ENCODE results near the gene SLC2A13.
"Not testable (repeated sequence)": the region's sequence is repeated elsewhere in the genome, so short reads cannot be mapped to it uniquely, and the experiment has no call there.

Gene SLC2A13

GRCh38 chr12:39920647-39921046 lies 185.2 kb downstream of the SLC2A13 start:
- Histone ChIP-seq H3K4me2 (ENCODE audit: low read length) (no peak overlapping the region), H3K36me3 (ENCODE audit: insufficient read depth, low read length) (no peaks in the 10 kb centered on the region), H3K4me1 (ENCODE audit: control insufficient read depth, insufficient read depth, low read length) (no peaks in the 10 kb centered on the region), H3K27me3 (ENCODE audit: control insufficient read depth, insufficient read depth, low read length) (no peaks in the 10 kb centered on the region), H3K4me3 (ENCODE audit: low read length) (no peak overlapping the region), H3K9me3 (replicated peaks; ENCODE audit: low read length) (no peaks in the 10 kb centered on the region), H3K9ac (ENCODE audit: low read depth, low read length) (no peak overlapping the region)

GRCh38 chr12:39920222-39920621 lies 185.7 kb downstream of the SLC2A13 start:
- Histone ChIP-seq H3K27me3 (ENCODE audit: control insufficient read depth, insufficient read depth, low read length) (no peaks in the 10 kb centered on the region), H3K4me2 (ENCODE audit: low read length) (no peak overlapping the region), H3K4me3 (ENCODE audit: low read length) (no peak overlapping the region), H3K36me3 (ENCODE audit: insufficient read depth, low read length) (no peaks in the 10 kb centered on the region), H3K9me3 (replicated peaks; ENCODE audit: low read length) (no peaks in the 10 kb centered on the region), H3K4me1 (ENCODE audit: control insufficient read depth, insufficient read depth, low read length) (no peaks in the 10 kb centered on the region), H3K9ac (ENCODE audit: low read depth, low read length) (no peak overlapping the region)

GRCh38 chr12:39919790-39920189 lies 186.1 kb downstream of the SLC2A13 start:
- Histone ChIP-seq H3K4me1 (ENCODE audit: control insufficient read depth, insufficient read depth, low read length) (no peaks in the 10 kb centered on the region), H3K27me3 (ENCODE audit: control insufficient read depth, insufficient read depth, low read length) (no peaks in the 10 kb centered on the region), H3K36me3 (ENCODE audit: insufficient read depth, low read length) (no peaks in the 10 kb centered on the region), H3K9ac (ENCODE audit: low read depth, low read length) (no peak overlapping the region), H3K4me2 (ENCODE audit: low read length) (no peak overlapping the region), H3K4me3 (ENCODE audit: low read length) (no peak overlapping the region), H3K9me3 (replicated peaks; ENCODE audit: low read length) (no peaks in the 10 kb centered on the region)

- H3K4me3 ChIP-seq (ENCODE audit: low read length) = no peak overlapping the region
- no peaks in the 10 kb centered on the region for H3K4me1 ChIP-seq (ENCODE audit: control insufficient read depth, insufficient read depth, low read length)
- no peak overlapping the region for H3K4me2 ChIP-seq (ENCODE audit: low read length)
- no peak overlapping the region for H3K9ac ChIP-seq (ENCODE audit: low read depth, low read length)
- no peaks in the 10 kb centered on the region for H3K27me3 ChIP-seq (ENCODE audit: control insufficient read depth, insufficient read depth, low read length)
- H3K36me3 ChIP-seq (ENCODE audit: insufficient read depth, low read length) = no peaks in the 10 kb centered on the region
- no peaks in the 10 kb centered on the region for H3K9me3 ChIP-seq (replicated peaks; ENCODE audit: low read length)
These were observed 190.6 kb downstream of the SLC2A13 start for GRCh38 chr12:39915249-39915648.

GRCh38 chr12:39912211-39912980 lies 193.5 kb downstream of the SLC2A13 start:
- H3K9ac ChIP-seq (ENCODE audit: low read depth, low read length) = no peak overlapping the region
- H3K4me1 ChIP-seq (ENCODE audit: control insufficient read depth, insufficient read depth, low read length) = no peaks in the 10 kb centered on the region
- H3K9me3 ChIP-seq (replicated peaks; ENCODE audit: low read length) = no peaks in the 10 kb centered on the region
- H3K27me3 ChIP-seq (ENCODE audit: control insufficient read depth, insufficient read depth, low read length) = no peaks in the 10 kb centered on the region
- H3K36me3 ChIP-seq (ENCODE audit: insufficient read depth, low read length) = no peaks in the 10 kb centered on the region
- no peak overlapping the region for H3K4me3 ChIP-seq (ENCODE audit: low read length)
- H3K4me2 ChIP-seq (ENCODE audit: low read length) = no peak overlapping the region

GRCh38 chr12:39906237-39906636 lies 199.6 kb downstream of the SLC2A13 start:
- no peaks in the 10 kb centered on the region for H3K36me3 ChIP-seq (ENCODE audit: insufficient read depth, low read length)
- H3K9me3 ChIP-seq (replicated peaks; ENCODE audit: low read length) = no peaks in the 10 kb centered on the region
- H3K4me3 ChIP-seq (ENCODE audit: low read length) = no peak overlapping the region
- H3K4me2 ChIP-seq (ENCODE audit: low read length) = no peak overlapping the region
- no peaks in the 10 kb centered on the region for H3K4me1 ChIP-seq (ENCODE audit: control insufficient read depth, insufficient read depth, low read length)
- no peaks in the 10 kb centered on the region for H3K27me3 ChIP-seq (ENCODE audit: control insufficient read depth, insufficient read depth, low read length)
- no peak overlapping the region for H3K9ac ChIP-seq (ENCODE audit: low read depth, low read length)

GRCh38 chr12:39905152-39905551 lies 200.7 kb downstream of the SLC2A13 start:
- Histone ChIP-seq H3K27me3 (ENCODE audit: control insufficient read depth, insufficient read depth, low read length) (no peaks in the 10 kb centered on the region), H3K4me3 (ENCODE audit: low read length) (no peak overlapping the region), H3K36me3 (ENCODE audit: insufficient read depth, low read length) (no peaks in the 10 kb centered on the region), H3K4me1 (ENCODE audit: control insufficient read depth, insufficient read depth, low read length) (no peaks in the 10 kb centered on the region), H3K4me2 (ENCODE audit: low read length) (no peak overlapping the region), H3K9me3 (replicated peaks; ENCODE audit: low read length) (no peaks in the 10 kb centered on the region), H3K9ac (ENCODE audit: low read depth, low read length) (no peak overlapping the region)

GRCh38 chr12:39902821-39903220 lies 203.1 kb downstream of the SLC2A13 start:
- Histone ChIP-seq H3K9ac (ENCODE audit: low read depth, low read length) (no peak overlapping the region), H3K9me3 (replicated peaks; ENCODE audit: low read length) (no peaks in the 10 kb centered on the region), H3K27me3 (ENCODE audit: control insufficient read depth, insufficient read depth, low read length) (no peaks in the 10 kb centered on the region), H3K4me2 (ENCODE audit: low read length) (no peak overlapping the region), H3K36me3 (ENCODE audit: insufficient read depth, low read length) (no peaks in the 10 kb centered on the region), H3K4me3 (ENCODE audit: low read length) (no peak overlapping the region), H3K4me1 (ENCODE audit: control insufficient read depth, insufficient read depth, low read length) (no peaks in the 10 kb centered on the region)

GRCh38 chr12:39897315-39897714 lies 208.6 kb downstream of the SLC2A13 start:
- H3K27me3 ChIP-seq (ENCODE audit: control insufficient read depth, insufficient read depth, low read length) = no peaks in the 10 kb centered on the region
- H3K4me1 ChIP-seq (ENCODE audit: control insufficient read depth, insufficient read depth, low read length) = no peaks in the 10 kb centered on the region
- no peak overlapping the region for H3K4me3 ChIP-seq (ENCODE audit: low read length)

GRCh38 chr12:39893388-39893787 lies 212.5 kb downstream of the SLC2A13 start:
- H3K9ac ChIP-seq (ENCODE audit: low read depth, low read length); H3K36me3 ChIP-seq (ENCODE audit: insufficient read depth, low read length); H3K27me3 ChIP-seq (ENCODE audit: control insufficient read depth, insufficient read depth, low read length); H3K4me2 ChIP-seq (ENCODE audit: low read length); H3K9me3 ChIP-seq (replicated peaks; ENCODE audit: low read length); H3K4me1 ChIP-seq (ENCODE audit: control insufficient read depth, insufficient read depth, low read length); H3K4me3 ChIP-seq (ENCODE audit: low read length): not testable (repeated sequence)

More at GRCh38 chr12:39897315-39897714, 208.6 kb downstream of the SLC2A13 start:
- no peaks in the 10 kb centered on the region for H3K9me3 ChIP-seq (replicated peaks; ENCODE audit: low read length)
- no peak overlapping the region for H3K4me2 ChIP-seq (ENCODE audit: low read length)
- H3K9ac ChIP-seq (ENCODE audit: low read depth, low read length) = no peak overlapping the region
- no peaks in the 10 kb centered on the region for H3K36me3 ChIP-seq (ENCODE audit: insufficient read depth, low read length)

- Histone ChIP-seq H3K4me2 (ENCODE audit: low read length) (no peak overlapping the region), H3K27me3 (ENCODE audit: control insufficient read depth, insufficient read depth, low read length) (no peaks in the 10 kb centered on the region), H3K9ac (ENCODE audit: low read depth, low read length) (no peak overlapping the region), H3K4me1 (ENCODE audit: control insufficient read depth, insufficient read depth, low read length) (no peaks in the 10 kb centered on the region), H3K4me3 (ENCODE audit: low read length) (no peak overlapping the region), H3K9me3 (replicated peaks; ENCODE audit: low read length) (no peaks in the 10 kb centered on the region), H3K36me3 (ENCODE audit: insufficient read depth, low read length) (no peaks in the 10 kb centered on the region)
These were observed 213.7 kb downstream of the SLC2A13 start for GRCh38 chr12:39892146-39892545.

- H3K4me2 ChIP-seq (ENCODE audit: low read length) = no peak overlapping the region
- H3K9me3 ChIP-seq (replicated peaks; ENCODE audit: low read length) = no peaks in the 10 kb centered on the region
- no peaks in the 10 kb centered on the region for H3K27me3 ChIP-seq (ENCODE audit: control insufficient read depth, insufficient read depth, low read length)
- H3K4me3 ChIP-seq (ENCODE audit: low read length) = no peak overlapping the region
- H3K36me3 ChIP-seq (ENCODE audit: insufficient read depth, low read length) = no peaks in the 10 kb centered on the region
- no peak overlapping the region for H3K9ac ChIP-seq (ENCODE audit: low read depth, low read length)
- H3K4me1 ChIP-seq (ENCODE audit: control insufficient read depth, insufficient read depth, low read length) = no peaks in the 10 kb centered on the region
These were observed 218.0 kb downstream of the SLC2A13 start for GRCh38 chr12:39887856-39888255.

Data from skeletal muscle satellite cell (primary cell).